GM19468 (cell line): ENCODE data around the gene EFHD2.
"Not testable (repeated sequence)": the region's sequence is repeated elsewhere in the genome, so short reads cannot be mapped to it uniquely, and the experiment has no call there.

Experiments used
- ATAC-seq: cut with Tn5 transposase; IDR thresholded peaks from one replicate; pipeline ENCODE4 v1.9.1; 2021; ENCODE audit warnings: mild to moderate bottlenecking, moderate library complexity, moderate number of reproducible peaks; ENCODE audit not compliant: unreplicated experiment; ENCODE audit errors: extremely low read depth

Gene EFHD2

GRCh38 chr1:15446212-15446611 is 36.5 kb downstream of the EFHD2 start:
- no peak for ATAC-seq

- ATAC-seq = no peak
Observed at GRCh38 chr1:15448877-15449462, 39.3 kb downstream of the EFHD2 start.

- no peak for ATAC-seq
Observed at GRCh38 chr1:15449567-15449966, 39.9 kb downstream of the EFHD2 start.

GRCh38 chr1:15451014-15451722 is 41.5 kb downstream of the EFHD2 start:
- no peak for ATAC-seq

GRCh38 chr1:15452216-15452615 is 42.5 kb downstream of the EFHD2 start:
- no peak for ATAC-seq

- ATAC-seq = no peak
Observed at GRCh38 chr1:15452866-15453571, 43.3 kb downstream of the EFHD2 start.

- ATAC-seq = no peak
Observed at GRCh38 chr1:15453734-15454133, 44.0 kb downstream of the EFHD2 start.

- no peak for ATAC-seq
Observed at GRCh38 chr1:15454256-15454655, 44.6 kb downstream of the EFHD2 start.

- no peak for ATAC-seq
Observed at GRCh38 chr1:15455522-15455921, 45.8 kb downstream of the EFHD2 start.

GRCh38 chr1:15456313-15456954 is 46.7 kb downstream of the EFHD2 start, which contains the start of gene CELA2A:
Gene CELA2A (plus strand): TSS chr1:15456732. CDS start chr1:15456754, 22 bp downstream.
- no peak for ATAC-seq

GRCh38 chr1:15457585-15457984 is 47.9 kb downstream of the EFHD2 start:
- no peak for ATAC-seq

GRCh38 chr1:15458388-15458787 is 48.7 kb downstream of the EFHD2 start:
- not testable (repeated sequence) for ATAC-seq

- no peak for ATAC-seq
Observed at GRCh38 chr1:15459771-15460707, 50.4 kb downstream of the EFHD2 start.

GRCh38 chr1:15460708-15461095 is 51.0 kb downstream of the EFHD2 start:
- ATAC-seq = no peak

GRCh38 chr1:15463064-15463800 is 53.5 kb downstream of the EFHD2 start:
- ATAC-seq = not testable (repeated sequence)

GRCh38 chr1:15463926-15464322 is 54.2 kb downstream of the EFHD2 start:
- ATAC-seq = not testable (repeated sequence)

- ATAC-seq = no peak
Observed at GRCh38 chr1:15465674-15466073, 56.0 kb downstream of the EFHD2 start.

GRCh38 chr1:15466955-15467625 is 57.4 kb downstream of the EFHD2 start:
- ATAC-seq = not testable (repeated sequence)

GRCh38 chr1:15468145-15468544 is 58.5 kb downstream of the EFHD2 start:
- no peak for ATAC-seq
